Smooth muscle cell (in vitro differentiated cells): ENCODE measurements around the gene TAAR6. TPM values are rescaled to one million over a fixed set of nuclear protein-coding genes. Genes with fewer than 3 reads are reported as not detected.

ENCODE experiments used
- DNase-seq: peaks from one replicate; lab custom pipeline; 2025; ENCODE audit not compliant: unreplicated experiment; lab: John Stamatoyannopoulos, UW
- H2AFZ ChIP-seq: fragments of 200-600 bp; sonication (generic); 2 replicates; pipeline ENCODE4 v1.6.0; 2016; ENCODE audit warnings: antibody characterized with exemption, low read depth, mild to moderate bottlenecking
- H3F3A ChIP-seq: fragments of 200-600 bp; sonication (generic); 2 replicates; pipeline ENCODE4 v1.6.0; 2017; ENCODE audit warnings: antibody characterized with exemption, low read depth
- H3K27ac ChIP-seq: fragments of 200-600 bp; sonication (generic); 2 replicates; pipeline ENCODE4 v1.5.1; 2016; ENCODE audit warnings: low read depth, mild to moderate bottlenecking
- H3K27me3 ChIP-seq: fragments of 200-600 bp; sonication (generic); 2 replicates; pipeline ENCODE4 v1.6.1; 2016; ENCODE audit warnings: low read depth, mild to moderate bottlenecking
- H3K36me3 ChIP-seq: fragments of 200-600 bp; sonication (generic); 2 replicates; pipeline ENCODE4 v1.5.1; 2016; ENCODE audit warnings: low read depth
- H3K4me1 ChIP-seq: fragments of 200-600 bp; sonication (generic); 2 replicates; pipeline ENCODE4 v1.5.1; 2016; ENCODE audit warnings: low read depth
- H3K4me2 ChIP-seq: fragments of 200-600 bp; sonication (generic); 2 replicates; pipeline ENCODE4 v1.6.0; 2016; ENCODE audit warnings: mild to moderate bottlenecking
- H3K4me3 ChIP-seq: fragments of 200-600 bp; sonication (generic); 2 replicates; pipeline ENCODE4 v1.5.1; 2016; ENCODE audit warnings: mild to moderate bottlenecking
- H3K79me2 ChIP-seq: fragments of 200-600 bp; sonication (generic); 2 replicates; pipeline ENCODE4 v1.6.0; 2016; ENCODE audit warnings: low read depth, mild to moderate bottlenecking
- H3K9ac ChIP-seq: fragments of 200-600 bp; sonication (generic); 2 replicates; pipeline ENCODE4 v1.6.0; 2016; ENCODE audit warnings: low read depth
- H3K9me3 ChIP-seq: fragments of 200-600 bp; sonication (generic); replicated peaks from 2 replicates; pipeline ENCODE4 v1.5.1; 2016; ENCODE audit warnings: low read depth
- H4K20me1 ChIP-seq: fragments of 200-600 bp; sonication (generic); 2 replicates; pipeline ENCODE4 v1.6.0; 2016; ENCODE audit warnings: low read depth
- CTCF ChIP-seq: fragments of 200-600 bp; sonication (generic); IDR thresholded peaks from 2 replicates; pipeline ENCODE4 v1.5.1; 2017; ENCODE audit warnings: borderline replicate concordance, mild to moderate bottlenecking, antibody characterized with exemption; ENCODE audit not compliant: insufficient read depth, poor library complexity, severe bottlenecking
- WGBS: methylation state at CpG from one replicate; pipeline ENCODE4 v1.1.7; 2016; ENCODE audit warnings: low lambda C conversion rate; 5-methylcytosine and 5-hydroxymethylcytosine counted together
- polyA plus RNA-seq: library from polyadenylated mRNA; unstranded; fragments of >200 nt; fragmentation: Nextera tagmentation; extraction: Ambion mirVana; gene quantifications from 2 replicates; pipeline ENCODE4 v1.2.1, GENCODE V29; 2016
- total RNA-seq: library from RNA; depleted of rRNA; stranded (reverse); fragments of >200 nt; gene quantifications from 2 replicates; pipeline ENCODE4 v1.2.3, GENCODE V29; 2014

The TAAR6 gene
- total and polyA plus RNA-seq, 2 experiments from 2014 or later = not detected

- Histone ChIP-seq H3K9me3 (no peaks in the 10 kb centered on the region), H3K36me3 (no peaks in the 10 kb centered on the region), H4K20me1 (no peaks in the 10 kb centered on the region), H3K4me1 (no peaks in the 10 kb centered on the region), H3K9ac (no peak overlapping the region), H3F3A (no peaks in the 10 kb centered on the region), H3K79me2 (no peaks in the 10 kb centered on the region), H2AFZ (no peak overlapping the region), H3K27me3 (peaks cover 9% of the 10 kb centered on the region), H3K4me3 (no peak overlapping the region), H3K4me2 (no peak overlapping the region), H3K27ac (no peak overlapping the region)
- no peak for DNase-seq
- WGBS = 89% methylated on average over 8 of the region's 8 CpGs
- TF ChIP-seq CTCF = no peak
Observed at GRCh38 chr6:132604635-132605152, 34.6 kb downstream of the TAAR6 start.

DNA sequence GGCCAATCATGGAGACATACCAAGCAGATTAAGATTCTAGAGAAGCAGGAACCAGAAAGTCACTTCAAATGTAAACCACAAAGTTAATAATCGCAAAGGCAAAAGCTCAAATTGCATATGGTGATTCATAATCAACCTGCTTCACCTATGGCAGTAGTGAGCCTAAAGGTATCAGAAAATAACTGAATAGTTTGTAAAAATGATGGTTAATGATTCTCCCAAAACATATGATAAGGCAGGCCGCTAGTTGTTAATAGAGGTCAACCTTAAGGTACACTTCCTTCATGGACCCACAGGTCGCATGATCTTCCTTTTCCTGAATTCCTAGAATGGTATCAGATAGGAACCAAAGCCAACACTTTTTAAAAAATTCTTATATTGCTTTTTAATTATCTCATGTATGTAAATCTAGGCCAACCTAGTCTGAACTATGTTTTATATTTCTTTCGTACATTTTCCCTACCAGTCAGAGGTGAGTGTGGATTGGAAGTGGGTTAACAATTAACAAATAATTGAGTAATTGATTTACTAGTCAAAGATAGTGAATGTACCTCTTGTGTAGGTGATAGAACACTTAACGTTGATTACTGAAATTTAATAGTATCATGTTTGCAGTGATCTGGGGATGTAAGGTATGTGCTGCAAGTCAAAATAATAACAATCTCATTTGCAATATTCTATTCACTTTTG lies 37.6 kb downstream of the TAAR6 start:
- no peaks in the 10 kb centered on the region for H3K4me1 ChIP-seq
- no peak overlapping the region for H3K27ac ChIP-seq
- H3K27me3 ChIP-seq = no peaks in the 10 kb centered on the region
- no peak overlapping the region for H3K4me2 ChIP-seq
- no peaks in the 10 kb centered on the region for H3K9me3 ChIP-seq
- H3F3A ChIP-seq = no peaks in the 10 kb centered on the region
- WGBS = 94% methylated on average over 5 of the region's 5 CpGs
- H3K36me3 ChIP-seq = no peaks in the 10 kb centered on the region
- no peak for TF ChIP-seq CTCF
- H2AFZ ChIP-seq = no peak overlapping the region
- H4K20me1 ChIP-seq = no peaks in the 10 kb centered on the region
- DNase-seq = no peak
- H3K9ac ChIP-seq = no peak overlapping the region
- H3K79me2 ChIP-seq = no peaks in the 10 kb centered on the region
- H3K4me3 ChIP-seq = no peak overlapping the region

DNA sequence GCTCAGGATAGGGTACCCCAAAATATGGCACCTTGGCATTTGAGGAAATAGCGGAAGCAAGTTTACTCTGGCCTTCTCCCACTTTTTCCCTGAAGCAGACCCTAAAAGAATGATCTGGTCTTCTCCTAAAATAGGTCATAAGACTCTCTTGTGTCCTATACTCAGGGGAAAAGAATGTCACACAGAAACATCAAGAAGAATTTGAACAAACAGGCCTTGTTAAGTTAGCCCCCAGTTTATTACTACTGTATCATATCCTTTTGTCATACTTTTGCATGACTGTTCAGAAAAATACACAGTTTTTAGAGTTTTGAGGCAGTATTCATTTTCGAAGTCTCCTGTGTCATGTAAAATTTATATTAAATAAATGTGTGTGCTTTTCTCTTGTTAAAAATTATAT lies 41.5 kb downstream of the TAAR6 start:
- H3K27me3 ChIP-seq = no peaks in the 10 kb centered on the region
- H2AFZ ChIP-seq = no peak overlapping the region
- WGBS = 93% methylated on average over 2 of the region's 2 CpGs
- H3K27ac ChIP-seq = no peak overlapping the region
- no peak overlapping the region for H3K4me3 ChIP-seq
- H3K4me2 ChIP-seq = no peak overlapping the region
- TF ChIP-seq CTCF = no peak
- no peaks in the 10 kb centered on the region for H3K79me2 ChIP-seq
- no peaks in the 10 kb centered on the region for H4K20me1 ChIP-seq
- no peak for DNase-seq
- no peaks in the 10 kb centered on the region for H3K9me3 ChIP-seq
- no peaks in the 10 kb centered on the region for H3K36me3 ChIP-seq
- H3F3A ChIP-seq = no peaks in the 10 kb centered on the region
- peaks cover 6% of the 10 kb centered on the region for H3K4me1 ChIP-seq
- no peak overlapping the region for H3K9ac ChIP-seq
